Cardiac muscle cell (in vitro differentiated cells and primary cell): ENCODE measurements around the gene SGSH. TPM values are rescaled to one million over a fixed set of nuclear protein-coding genes. Genes with fewer than 3 reads are reported as not detected.

Source experiments
- DNase-seq, 2 donors: peaks; one replicate each; pipeline versions ENCODE4 v3.0.0 to v3.0.0-alpha.2; 2010 to 2017; ENCODE audit warnings: low read depth in 1 of 2, low spot score in 1 of 2
- H3K27ac ChIP-seq: fragments of 200-600 bp; sonication (generic); 2 replicates; pipeline ENCODE4 v1.5.1; 2016
- H3K27me3 ChIP-seq: fragments of 200-600 bp; sonication (generic); 2 replicates; pipeline ENCODE4 v1.6.0; 2016; ENCODE audit warnings: control low read depth
- H3K36me3 ChIP-seq: fragments of 200-600 bp; sonication (generic); 2 replicates; pipeline ENCODE4 v1.5.1; 2016; ENCODE audit warnings: control low read depth
- H3K4me1 ChIP-seq: fragments of 200-600 bp; sonication (generic); 2 replicates; pipeline ENCODE4 v1.8.1; 2017; ENCODE audit warnings: low read depth, mild to moderate bottlenecking, mixed run types
- H3K4me3 ChIP-seq: fragments of 200-600 bp; sonication (generic); 2 replicates; pipeline ENCODE4 v1.5.1; 2016; ENCODE audit warnings: mild to moderate bottlenecking
- H3K9me3 ChIP-seq: fragments of 200-600 bp; sonication (generic); 2 replicates; pipeline ENCODE4 v1.5.1; 2017; ENCODE audit warnings: low read depth, mild to moderate bottlenecking, control low read depth
- CTCF ChIP-seq: IDR thresholded peaks from 2 replicates; pipeline ENCODE4 v1.5.1; 2012; ENCODE audit warnings: low read depth, mild to moderate bottlenecking, low read length
- polyA plus RNA-seq: library from polyadenylated mRNA; unstranded; fragments of >200 nt; fragmentation: Nextera tagmentation; extraction: Ambion mirVana; gene quantifications from 2 replicates; pipeline ENCODE4 v1.2.1, GENCODE V29; 2016
- total RNA-seq: library from RNA; depleted of rRNA; stranded (reverse); fragments of >200 nt; gene quantifications from 2 replicates; pipeline ENCODE4 v1.2.3, GENCODE V29; 2016

SGSH gene
- total and polyA plus RNA-seq, 2 experiments from 2014 or later, result 56.6 to 63.2 TPM

- H3K27ac ChIP-seq, result no peak overlapping the region
- no peak for DNase-seq
- H3K36me3 ChIP-seq, result no peaks in the 10 kb centered on the region
Observed at GRCh38 chr17:80189611-80190010, 30.5 kb downstream of the SGSH start.

GRCh38 chr17:80187515-80187941, 32.6 kb downstream of the SGSH start:
- peak in 1 of 2 donors; percentile 65 for DNase-seq
- Histone ChIP-seq H3K4me3 (no peak overlapping the region), H3K27me3 (no peaks in the 10 kb centered on the region), H3K9me3 (no peaks in the 10 kb centered on the region), H3K4me1 (no peaks in the 10 kb centered on the region), H3K27ac (no peak overlapping the region), H3K36me3 (no peaks in the 10 kb centered on the region)
- no peak for TF ChIP-seq CTCF

More at GRCh38 chr17:80189611-80190010, 30.5 kb downstream of the SGSH start:
- Histone ChIP-seq H3K9me3 (no peaks in the 10 kb centered on the region), H3K4me1 (no peaks in the 10 kb centered on the region), H3K4me3 (no peak overlapping the region), H3K27me3 (no peaks in the 10 kb centered on the region)
- TF ChIP-seq CTCF, result no peak

- Histone ChIP-seq H3K27me3 (no peaks in the 10 kb centered on the region), H3K4me3 (no peak overlapping the region), H3K4me1 (no peaks in the 10 kb centered on the region), H3K9me3 (no peaks in the 10 kb centered on the region), H3K36me3 (no peaks in the 10 kb centered on the region), H3K27ac (no peak overlapping the region)
- no peak for TF ChIP-seq CTCF
- DNase-seq, result peak in 1 of 2 donors; percentile 65
Observed at GRCh38 chr17:80187090-80187489, 33.0 kb downstream of the SGSH start.

GRCh38 chr17:80185968-80186367, 34.2 kb downstream of the SGSH start:
- TF ChIP-seq CTCF, result no peak
- no peak overlapping the region for H3K27ac ChIP-seq
- H3K9me3 ChIP-seq, result no peaks in the 10 kb centered on the region
- H3K4me1 ChIP-seq, result no peaks in the 10 kb centered on the region
- H3K27me3 ChIP-seq, result no peaks in the 10 kb centered on the region
- DNase-seq, result no peak
- no peaks in the 10 kb centered on the region for H3K36me3 ChIP-seq
- H3K4me3 ChIP-seq, result no peak overlapping the region

- no peaks in the 10 kb centered on the region for H3K9me3 ChIP-seq
- H3K4me3 ChIP-seq, result no peak overlapping the region
- no peaks in the 10 kb centered on the region for H3K27me3 ChIP-seq
- H3K27ac ChIP-seq, result no peak overlapping the region
- no peaks in the 10 kb centered on the region for H3K4me1 ChIP-seq
- H3K36me3 ChIP-seq, result no peaks in the 10 kb centered on the region
- TF ChIP-seq CTCF, result no peak
- DNase-seq, result no peak
Observed at GRCh38 chr17:80184423-80184714, 35.8 kb downstream of the SGSH start.
